H1 (cell line): ENCODE measurements around the gene UPP1. TPM values are rescaled to one million over a fixed set of nuclear protein-coding genes. Genes with fewer than 3 reads are reported as not detected.

Experiments
- CTCF ChIA-PET: fragments of 300-600 bp; sonication (Branson Sonifier 250); formaldehyde crosslinking; loops from one replicate; lab custom pipeline; 2021; ENCODE audit not compliant: partially characterized antibody; lab: Charles Lee
- POLR2A ChIA-PET: fragments of 300-600 bp; sonication (Branson Sonifier 250); formaldehyde crosslinking; loops from one replicate; lab custom pipeline; 2021; ENCODE audit warnings: inconsistent platforms; ENCODE audit not compliant: partially characterized antibody; lab: Charles Lee
- DNase-seq, 2 experiments: peaks; one replicate each; pipeline versions ENCODE4 v3.0.0 to v3.0.0-alpha.2; 2010 to 2022; ENCODE audit warnings: low spot score in 2 of 2, low read depth in 1 of 2, mixed read lengths in 1 of 2
- FAIRE-seq: peaks from 2 replicates; lab custom pipeline; 2011; peaks lifted over from hg19 to GRCh38; lab: Jason Lieb, UNC
- H2AFZ ChIP-seq: 2 replicates; pipeline ENCODE4 v1.8.1; 2012; ENCODE audit warnings: low read length, inconsistent platforms
- H2AK5ac ChIP-seq: 2 replicates; pipeline ENCODE4 v1.6.1; 2013; ENCODE audit warnings: low read depth, low read length
- H2BK120ac ChIP-seq: replicated peaks from 2 replicates; pipeline ENCODE3; 2013; ENCODE audit warnings: low read depth, low read length, inconsistent platforms
- H2BK12ac ChIP-seq: 2 replicates; pipeline ENCODE4 v1.6.1; 2013; ENCODE audit warnings: low read depth, low read length
- H2BK15ac ChIP-seq: 2 replicates; pipeline ENCODE4 v1.6.1; 2013; ENCODE audit warnings: low read length
- H2BK20ac ChIP-seq: 2 replicates; pipeline ENCODE4 v1.6.1; 2013; ENCODE audit warnings: low read length
- H2BK5ac ChIP-seq: 2 replicates; pipeline ENCODE4 v1.6.1; 2013; ENCODE audit warnings: low read depth, low read length
- H3K14ac ChIP-seq: 2 replicates; pipeline ENCODE4 v1.6.1; 2013; ENCODE audit warnings: inconsistent platforms; ENCODE audit not compliant: insufficient read length
- H3K18ac ChIP-seq: 2 replicates; pipeline ENCODE4 v1.6.1; 2013; ENCODE audit warnings: low read length; ENCODE audit errors: extremely low read depth
- H3K23ac ChIP-seq: 2 replicates; pipeline ENCODE4 v1.6.1; 2013; ENCODE audit warnings: inconsistent platforms; ENCODE audit not compliant: insufficient read length
- H3K23me2 ChIP-seq: 2 replicates; pipeline ENCODE4 v1.6.1; 2013; ENCODE audit warnings: low read depth, low read length
- H3K27ac ChIP-seq: 2 replicates; pipeline ENCODE4 v1.6.1; 2011; ENCODE audit warnings: low read depth, low read length, inconsistent platforms
- H3K27me3 ChIP-seq, 4 experiments: replicated peaks in 1 of 4; 1 replicate in 1 of 4; 2 replicates in 3 of 4; pipeline versions ENCODE4 v1.6.1 to v1.8.1; 2011 to 2013; ENCODE audit warnings: low read length in 3 of 4, mild to moderate bottlenecking in 3 of 4, inconsistent platforms in 2 of 4, mixed read lengths in 2 of 4, moderate library complexity in 1 of 4; ENCODE audit not compliant: control insufficient read depth in 3 of 4, insufficient read depth in 3 of 4; ENCODE audit errors: extremely low read depth in 1 of 4
- H3K36me3 ChIP-seq, 4 experiments: 2 replicates each; pipeline versions ENCODE4 v1.6.1 to v1.8.1; 2011 to 2013; ENCODE audit warnings: mild to moderate bottlenecking in 4 of 4, low read length in 3 of 4, moderate library complexity in 2 of 4, control low read depth in 1 of 4, inconsistent platforms in 1 of 4; ENCODE audit not compliant: insufficient read depth in 4 of 4, control insufficient read depth in 2 of 4
- H3K4ac ChIP-seq: replicated peaks from 2 replicates; pipeline ENCODE3; 2013; ENCODE audit warnings: low read length, low read depth, mixed read lengths, inconsistent platforms; ENCODE audit not compliant: insufficient read length
- H3K4me1 ChIP-seq, 4 experiments: replicated peaks in 1 of 4; 1 replicate in 1 of 4; 2 replicates in 3 of 4; pipeline versions ENCODE4 v1.6.1 to v1.8.1; 2011 to 2013; ENCODE audit warnings: low read length in 3 of 4, inconsistent platforms in 2 of 4, mixed read lengths in 1 of 4; ENCODE audit not compliant: insufficient read depth in 4 of 4, control insufficient read depth in 3 of 4
- H3K4me2 ChIP-seq, 2 experiments: 2 replicates each; pipeline versions ENCODE4 v1.6.1 to v1.8.1; 2011 to 2013; ENCODE audit warnings: low read depth in 2 of 2, low read length in 2 of 2, control low read depth in 1 of 2, inconsistent platforms in 1 of 2, mild to moderate bottlenecking in 1 of 2; ENCODE audit not compliant: insufficient read depth in 1 of 2
- H3K4me3 ChIP-seq, 4 experiments: fragments of 200-600, 300-600 bp in 1 of 4; sonication (generic), shearing (Covaris generic), sonication (Bioruptor Twin) in 1 of 4; 2 replicates each; pipeline versions ENCODE4 v1.5.1 to v1.8.1; 2011 to 2016; ENCODE audit warnings: low read length in 4 of 4, low read depth in 3 of 4, control low read depth in 2 of 4, inconsistent platforms in 2 of 4, mild to moderate bottlenecking in 2 of 4, mixed read lengths in 1 of 4, moderate library complexity in 1 of 4; ENCODE audit not compliant: insufficient read depth in 2 of 4; ENCODE audit errors: extremely low read depth in 1 of 4
- H3K56ac ChIP-seq: replicated peaks from 2 replicates; pipeline ENCODE3; 2013; ENCODE audit warnings: low read depth, mild to moderate bottlenecking, mixed read lengths, low read length, inconsistent platforms; ENCODE audit not compliant: insufficient read length
- H3K79me1 ChIP-seq: 2 replicates; pipeline ENCODE4 v1.6.1; 2013; ENCODE audit warnings: low read depth, low read length, control low read depth
- H3K79me2 ChIP-seq, 2 experiments: 2 replicates each; pipeline versions ENCODE4 v1.6.1 to v1.8.1; 2012 to 2013; ENCODE audit warnings: low read length in 2 of 2, mild to moderate bottlenecking in 2 of 2, inconsistent platforms in 1 of 2; ENCODE audit not compliant: insufficient read depth in 2 of 2, control insufficient read depth in 1 of 2
- H3K9ac ChIP-seq, 4 experiments: replicated peaks in 1 of 4; 1 replicate in 1 of 4; 2 replicates in 3 of 4; pipeline versions ENCODE4 v1.6.1 to v1.8.1; 2011 to 2013; ENCODE audit warnings: low read depth in 3 of 4, low read length in 3 of 4, control low read depth in 2 of 4, mild to moderate bottlenecking in 2 of 4, moderate library complexity in 2 of 4, inconsistent platforms in 1 of 4; ENCODE audit errors: extremely low read depth in 1 of 4
- H3K9me3 ChIP-seq, 2 experiments: 2 replicates each; pipeline versions ENCODE4 v1.6.1 to v1.8.1; 2012 to 2013; ENCODE audit warnings: mild to moderate bottlenecking in 2 of 2, moderate library complexity in 2 of 2, control low read depth in 1 of 2, inconsistent platforms in 1 of 2, low read depth in 1 of 2, low read length in 1 of 2, mixed read lengths in 1 of 2; ENCODE audit not compliant: insufficient read depth in 2 of 2
- H4K20me1 ChIP-seq, 2 experiments: replicated peaks in 1 of 2; 2 replicates each; pipeline versions ENCODE3 to v1.8.1; 2011 to 2013; ENCODE audit warnings: inconsistent platforms in 2 of 2, low read length in 2 of 2, mild to moderate bottlenecking in 1 of 2; ENCODE audit not compliant: insufficient read depth in 2 of 2, control insufficient read depth in 1 of 2
- H4K5ac ChIP-seq: 2 replicates; pipeline ENCODE4 v1.6.1; 2013; ENCODE audit warnings: low read length, low read depth, mixed read lengths, inconsistent platforms; ENCODE audit not compliant: insufficient read length
- H4K8ac ChIP-seq: 2 replicates; pipeline ENCODE4 v1.8.0; 2013; ENCODE audit warnings: mild to moderate bottlenecking, moderate library complexity, low read length, inconsistent platforms; ENCODE audit not compliant: insufficient read depth; ENCODE audit errors: extremely low read depth
- H4K91ac ChIP-seq: replicated peaks from 2 replicates; pipeline ENCODE3; 2013; ENCODE audit warnings: low read length, mixed read lengths, inconsistent platforms; ENCODE audit not compliant: insufficient read length
- ASH2L ChIP-seq: fragments of 200-600, 300-600 bp; sonication (generic); IDR thresholded peaks from one replicate; pipeline ENCODE4 v1.7.1; 2017; ENCODE audit warnings: low read length
- EGR1 ChIP-seq: IDR thresholded peaks from 2 replicates; pipeline ENCODE4 v1.6.1; 2011; ENCODE audit warnings: low read depth, low read length, borderline replicate concordance
- SAP30 ChIP-seq: fragments of 300-600 bp; sonication (generic); IDR thresholded peaks from 2 replicates; pipeline ENCODE4 v1.7.1; 2012; ENCODE audit warnings: low read length, moderate library complexity, mild to moderate bottlenecking, inconsistent platforms; ENCODE audit not compliant: insufficient read depth, insufficient replicate concordance
- WGBS, 2 experiments: shearing (Covaris generic) in 1 of 2; methylation state at CpG; one replicate each; pipeline versions ENCODE4 v1.1.6 to v1.1.7; 2013 to 2015; ENCODE audit warnings: low lambda C conversion rate in 2 of 2, mixed read lengths in 2 of 2, inconsistent platforms in 1 of 2, low coverage in 1 of 2, missing lambda C conversion rate in 1 of 2; ENCODE audit not compliant: insufficient replicate concordance in 2 of 2, insufficient coverage in 1 of 2, insufficient read length in 1 of 2; ENCODE audit errors: extremely low coverage in 1 of 2, missing lambda C conversion rate in 1 of 2; 5-methylcytosine and 5-hydroxymethylcytosine counted together
- polyA plus RNA-seq, 7 experiments: library from polyadenylated mRNA; depleted of rRNA in 3 of 7; stranded (reverse) in 5 of 7; unstranded in 2 of 7; fragments of >200 nt in 5 of 7; fragments of 200-250 nt in 2 of 7; gene quantifications; 1 replicate in 5 of 7; 2 replicates in 1 of 7; 4 replicates in 1 of 7; pipeline versions ENCODE4 v1.2.1 to v1.2.3, GENCODE V29; 2011 to 2013; ENCODE audit warnings: missing spikeins in 2 of 7, mixed read lengths in 2 of 7
- total RNA-seq: library from RNA; stranded (reverse); fragmentation: NEBNext Ultra II Directional; extraction: Animal tissue kit (Norgen Biotek cat#: 25700); gene quantifications from 2 replicates; pipeline ENCODE4 v1.2.1, GENCODE V29; 2021

The UPP1 gene
- total and polyA plus RNA-seq, 2 of the 8 experiments (the other 6 are each of a cell fraction or from before 2014, with no cell fraction given): 40.7 to 46.2 TPM

GRCh38 chr7:48101352-48101751, 12.3 kb downstream of the UPP1 start:
- Histone ChIP-seq H4K91ac (no peak overlapping the region), H4K20me1 (peaks cover 2% of the 10 kb centered on the region in 2 experiments), H2BK15ac (no peak overlapping the region), H3K36me3 (peaks cover 14 to 88% (median 46%) of the 10 kb centered on the region in 4 experiments; a peak in 7 of 8 replicates), H3K4me1 (no peaks in the 10 kb centered on the region), H3K23ac (no peak overlapping the region), H3K18ac (no peak overlapping the region), H3K4ac (no peak overlapping the region), H2BK5ac (no peak overlapping the region), H3K27ac (no peak overlapping the region), H2BK20ac (no peak overlapping the region), H3K4me2 (no peak overlapping the region), H3K56ac (no peak overlapping the region), H2AK5ac (no peak overlapping the region), H3K14ac (no peak overlapping the region), H3K23me2 (no peaks in the 10 kb centered on the region), H3K79me1 (0 out of 2 replicates have a peak, but pooled peaks cover 2% of the 10 kb centered on the region), H2BK120ac (no peak overlapping the region), H4K5ac (no peak overlapping the region), H3K9ac (no peak overlapping the region), H4K8ac (no peak overlapping the region), H3K9me3 (no peaks in the 10 kb centered on the region), H2BK12ac (no peak overlapping the region), H2AFZ (no peak overlapping the region), H3K79me2 (0 out of 4 replicates have a peak, but pooled peaks cover 0 to 4% of the 10 kb centered on the region in 2 experiments), H3K4me3 (no peak overlapping the region), H3K27me3 (no peaks in the 10 kb centered on the region)
- DNase-seq: peak in 1 of 2 experiments; percentile 31
- FAIRE-seq: no peak
- TF ChIP-seq EGR1 (no peak), SAP30 (no peak), ASH2L (no peak)
- ChIA-PET CTCF (interaction anchor here (0.6 to 3.4 kb wide), 9 partner anchors 8 to 738 kb away, joined by 3 to 28 read pairs (median 6); partner anchors contain the start of gene UPP1), POLR2A (interaction anchor here (1.0 to 5.4 kb wide), 5 partner anchors 9 to 236 kb away, joined by 4 to 31 read pairs (median 5); partner anchors contain the start of gene UPP1)
- WGBS, 2 experiments: 89% methylated on average over 8 of the region's 8 CpGs; no CpG with 5 or more reads in 1 of the 2 experiments
